ENCODE measurements around the gene LZTR1.
"Not testable (repeated sequence)": the region's sequence is repeated elsewhere in the genome, so short reads cannot be mapped to it uniquely, and the experiment has no call there.

The LZTR1 gene

DNA sequence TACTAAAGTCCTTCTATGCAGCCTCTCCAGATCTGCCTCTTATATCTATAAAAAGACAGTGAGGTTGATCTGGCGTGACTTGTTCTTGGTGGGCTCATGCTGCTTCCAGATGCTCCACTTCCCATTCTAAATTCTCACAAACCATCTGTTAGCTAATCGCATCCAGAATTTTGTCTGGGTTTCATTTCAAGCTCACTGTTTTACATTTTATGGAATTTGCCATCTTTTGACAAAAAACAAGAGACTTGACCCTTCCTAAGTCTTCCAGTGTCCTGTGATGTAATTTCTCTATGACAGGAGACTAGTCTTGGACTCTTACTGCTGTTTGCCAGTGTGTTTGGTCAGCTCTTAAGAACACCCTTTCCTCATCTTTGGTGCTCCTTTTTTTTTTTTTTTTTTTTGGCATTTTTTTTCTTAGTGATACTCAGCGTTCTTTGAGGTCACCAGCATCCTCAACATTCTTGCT, 41.9 kb upstream of the LZTR1 start:
- H3K9me3 ChIP-seq (ENCODE audit: severe bottlenecking), result no peaks in the 10 kb centered on the region
- H3K27me3 ChIP-seq (ENCODE audit: insufficient read depth, low read depth, severe bottlenecking), result no peaks in the 10 kb centered on the region
- no peak for DNase-seq
- peaks cover 64% of the 10 kb centered on the region for H3K36me3 ChIP-seq
- no peak overlapping the region for H3K27ac ChIP-seq
- TF ChIP-seq, protein P1, sequence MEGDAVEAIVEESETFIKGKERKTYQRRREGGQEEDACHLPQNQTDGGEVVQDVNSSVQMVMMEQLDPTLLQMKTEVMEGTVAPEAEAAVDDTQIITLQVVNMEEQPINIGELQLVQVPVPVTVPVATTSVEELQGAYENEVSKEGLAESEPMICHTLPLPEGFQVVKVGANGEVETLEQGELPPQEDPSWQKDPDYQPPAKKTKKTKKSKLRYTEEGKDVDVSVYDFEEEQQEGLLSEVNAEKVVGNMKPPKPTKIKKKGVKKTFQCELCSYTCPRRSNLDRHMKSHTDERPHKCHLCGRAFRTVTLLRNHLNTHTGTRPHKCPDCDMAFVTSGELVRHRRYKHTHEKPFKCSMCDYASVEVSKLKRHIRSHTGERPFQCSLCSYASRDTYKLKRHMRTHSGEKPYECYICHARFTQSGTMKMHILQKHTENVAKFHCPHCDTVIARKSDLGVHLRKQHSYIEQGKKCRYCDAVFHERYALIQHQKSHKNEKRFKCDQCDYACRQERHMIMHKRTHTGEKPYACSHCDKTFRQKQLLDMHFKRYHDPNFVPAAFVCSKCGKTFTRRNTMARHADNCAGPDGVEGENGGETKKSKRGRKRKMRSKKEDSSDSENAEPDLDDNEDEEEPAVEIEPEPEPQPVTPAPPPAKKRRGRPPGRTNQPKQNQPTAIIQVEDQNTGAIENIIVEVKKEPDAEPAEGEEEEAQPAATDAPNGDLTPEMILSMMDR (IDR thresholded peaks at IDR 0.05; ENCODE audit: low read depth, low read length), result no peak
- no peak overlapping the region for H3K4me3 ChIP-seq (ENCODE audit: low read depth, low read length)

GRCh38 chr22:20940904-20941385, 41.2 kb upstream of the LZTR1 start:
- Histone ChIP-seq H3K36me3 (peaks cover 61% of the 10 kb centered on the region), H3K4me3 (ENCODE audit: low read depth, low read length) (no peak overlapping the region), H3K27ac (no peak overlapping the region), H3K27me3 (ENCODE audit: insufficient read depth, low read depth, severe bottlenecking) (no peaks in the 10 kb centered on the region), H3K9me3 (ENCODE audit: severe bottlenecking) (no peaks in the 10 kb centered on the region)
- no peak for DNase-seq
- TF ChIP-seq, protein P1 (IDR thresholded peaks at IDR 0.05; ENCODE audit: low read depth, low read length), result no peak

GRCh38 chr22:20942203-20942902, 39.7 kb upstream of the LZTR1 start:
- DNase-seq; H3K27me3 ChIP-seq (ENCODE audit: insufficient read depth, low read depth, severe bottlenecking); H3K27ac ChIP-seq; H3K4me3 ChIP-seq (ENCODE audit: low read depth, low read length); H3K9me3 ChIP-seq (ENCODE audit: severe bottlenecking): not testable (repeated sequence)
- H3K36me3 ChIP-seq, result peaks cover 52% of the 10 kb centered on the region

GRCh38 chr22:20943104-20943933, 38.8 kb upstream of the LZTR1 start:
- TF ChIP-seq, protein P1 (IDR thresholded peaks at IDR 0.05; ENCODE audit: low read depth, low read length), result no peak
- Histone ChIP-seq H3K36me3 (peaks cover 43% of the 10 kb centered on the region), H3K27ac (no peak overlapping the region), H3K4me3 (ENCODE audit: low read depth, low read length) (no peak overlapping the region), H3K9me3 (ENCODE audit: severe bottlenecking) (no peaks in the 10 kb centered on the region), H3K27me3 (ENCODE audit: insufficient read depth, low read depth, severe bottlenecking) (no peaks in the 10 kb centered on the region)
- no peak for DNase-seq

- peaks cover 41% of the 10 kb centered on the region for H3K36me3 ChIP-seq
- H3K27me3 ChIP-seq (ENCODE audit: insufficient read depth, low read depth, severe bottlenecking), result no peaks in the 10 kb centered on the region
- H3K27ac ChIP-seq, result no peak overlapping the region
- TF ChIP-seq, protein P1 (IDR thresholded peaks at IDR 0.05; ENCODE audit: low read depth, low read length), result no peak
- H3K9me3 ChIP-seq (ENCODE audit: severe bottlenecking), result no peaks in the 10 kb centered on the region
- no peak for DNase-seq
- no peak overlapping the region for H3K4me3 ChIP-seq (ENCODE audit: low read depth, low read length)
Measured at GRCh38 chr22:20944042-20944441, 38.1 kb upstream of the LZTR1 start.

DNA sequence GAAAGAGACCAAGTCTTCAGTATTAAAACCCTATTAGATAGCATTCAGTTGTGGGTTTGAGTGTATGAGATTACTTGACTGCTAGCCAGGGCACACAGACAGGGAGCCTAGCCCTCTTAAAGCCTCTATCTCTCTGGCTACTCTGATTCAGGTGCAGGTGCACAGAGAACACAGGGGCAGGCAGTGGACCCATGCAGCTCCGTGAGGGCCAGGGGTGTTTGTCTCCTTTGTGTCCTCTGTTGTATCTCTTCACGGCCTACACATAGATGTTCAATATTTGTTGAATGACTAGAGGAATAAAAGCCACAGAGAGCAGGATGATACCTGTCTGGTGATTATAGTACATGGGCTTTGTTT, 36.5 kb upstream of the LZTR1 start:
- Histone ChIP-seq H3K4me3 (ENCODE audit: low read depth, low read length) (no peak overlapping the region), H3K36me3 (peaks cover 50% of the 10 kb centered on the region), H3K9me3 (ENCODE audit: severe bottlenecking) (no peaks in the 10 kb centered on the region), H3K27ac (no peak overlapping the region), H3K27me3 (ENCODE audit: insufficient read depth, low read depth, severe bottlenecking) (no peaks in the 10 kb centered on the region)
- DNase-seq, result no peak
- TF ChIP-seq, protein P1 (IDR thresholded peaks at IDR 0.05; ENCODE audit: low read depth, low read length), result no peak
